Gastroesophageal sphincter (tissue), 3 donors: ENCODE data around the gene PPP1R11.

ENCODE experiments used
- POLR2A ChIP-seq, 2 donors: fragments of 450-650 bp; IDR thresholded peaks; one replicate each; pipeline ENCODE4 v1.6.1; 2017; ENCODE audit warnings: antibody characterized with exemption in 2 of 2, mild to moderate bottlenecking in 2 of 2, moderate library complexity in 1 of 2
- POLR2AphosphoS5 ChIP-seq: sonication (generic); formaldehyde crosslinking; IDR thresholded peaks from one replicate; pipeline ENCODE4 v1.6.1; 2017; ENCODE audit warnings: antibody characterized with exemption
- TF ChIP-seq, protein P1 (sequence below), 4 experiments: fragments of 200-600 bp in 2 of 4; fragments of 450-650 bp in 2 of 4; sonication (generic) in 1 of 4; IDR thresholded peaks; one replicate each; pipeline ENCODE4 v1.5.1; 2017 to 2019; ENCODE audit warnings: antibody characterized with exemption in 4 of 4, mild to moderate bottlenecking in 2 of 4, moderate library complexity in 2 of 4

- TF ChIP-seq, protein P1, sequence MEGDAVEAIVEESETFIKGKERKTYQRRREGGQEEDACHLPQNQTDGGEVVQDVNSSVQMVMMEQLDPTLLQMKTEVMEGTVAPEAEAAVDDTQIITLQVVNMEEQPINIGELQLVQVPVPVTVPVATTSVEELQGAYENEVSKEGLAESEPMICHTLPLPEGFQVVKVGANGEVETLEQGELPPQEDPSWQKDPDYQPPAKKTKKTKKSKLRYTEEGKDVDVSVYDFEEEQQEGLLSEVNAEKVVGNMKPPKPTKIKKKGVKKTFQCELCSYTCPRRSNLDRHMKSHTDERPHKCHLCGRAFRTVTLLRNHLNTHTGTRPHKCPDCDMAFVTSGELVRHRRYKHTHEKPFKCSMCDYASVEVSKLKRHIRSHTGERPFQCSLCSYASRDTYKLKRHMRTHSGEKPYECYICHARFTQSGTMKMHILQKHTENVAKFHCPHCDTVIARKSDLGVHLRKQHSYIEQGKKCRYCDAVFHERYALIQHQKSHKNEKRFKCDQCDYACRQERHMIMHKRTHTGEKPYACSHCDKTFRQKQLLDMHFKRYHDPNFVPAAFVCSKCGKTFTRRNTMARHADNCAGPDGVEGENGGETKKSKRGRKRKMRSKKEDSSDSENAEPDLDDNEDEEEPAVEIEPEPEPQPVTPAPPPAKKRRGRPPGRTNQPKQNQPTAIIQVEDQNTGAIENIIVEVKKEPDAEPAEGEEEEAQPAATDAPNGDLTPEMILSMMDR (IDR thresholded peaks at IDR 0.05), result no peak
- TF ChIP-seq POLR2AphosphoS5 (no peak), POLR2A (IDR thresholded peaks at IDR 0.05) (no peak)
These were observed 20.9 kb downstream of the PPP1R11 start for GRCh38 chr6:30087876-30088275.
